ENCODE results near the gene ANO1.

GRCh38 chr11:70040869-70041501 is 37.1 kb upstream of the ANO1 start:
- no peak for TF ChIP-seq POLR2A (IDR thresholded peaks at IDR 0.05)
- TF ChIP-seq CTCF (IDR thresholded peaks at IDR 0.05) = no peak
